Astrocyte (in vitro differentiated cells and primary cell): ENCODE data around the gene TBX5. TPM values are rescaled to one million over a fixed set of nuclear protein-coding genes. Genes with fewer than 3 reads are reported as not detected.

Experiments used
- DNase-seq: peaks from one replicate; pipeline ENCODE4 v3.0.0-alpha.2; 2010; ENCODE audit warnings: low read depth
- FAIRE-seq: peaks from 2 replicates; lab custom pipeline; 2011; peaks lifted over from hg19 to GRCh38; lab: Jason Lieb, UNC
- H2AFZ ChIP-seq: 2 replicates; pipeline ENCODE4 v1.6.0; 2012; ENCODE audit warnings: low read depth, low read length, inconsistent platforms
- H3K27ac ChIP-seq: 2 replicates; pipeline ENCODE4 v1.5.1; 2011; ENCODE audit warnings: low read depth, low read length, inconsistent platforms
- H3K27me3 ChIP-seq: 2 replicates; pipeline ENCODE4 v1.6.0; 2011; ENCODE audit warnings: low read length, inconsistent platforms; ENCODE audit not compliant: insufficient read depth
- H3K36me3 ChIP-seq: 2 replicates; pipeline ENCODE4 v1.5.1; 2011; ENCODE audit warnings: low read length, inconsistent platforms; ENCODE audit not compliant: insufficient read depth
- H3K4me1 ChIP-seq: 2 replicates; pipeline ENCODE4 v1.5.1; 2011; ENCODE audit warnings: low read length, inconsistent platforms; ENCODE audit not compliant: insufficient read depth
- H3K4me2 ChIP-seq: 2 replicates; pipeline ENCODE4 v1.6.0; 2012; ENCODE audit warnings: low read length, inconsistent platforms
- H3K4me3 ChIP-seq: 2 replicates; pipeline ENCODE4 v1.5.1; 2011; ENCODE audit warnings: low read depth, mild to moderate bottlenecking, low read length, inconsistent platforms; ENCODE audit not compliant: insufficient read depth
- H3K79me2 ChIP-seq: 2 replicates; pipeline ENCODE4 v1.6.0; 2012; ENCODE audit warnings: mild to moderate bottlenecking, low read length, inconsistent platforms; ENCODE audit not compliant: insufficient read depth
- H3K9ac ChIP-seq: 2 replicates; pipeline ENCODE4 v1.6.0; 2012; ENCODE audit warnings: mild to moderate bottlenecking, low read length, inconsistent platforms
- H3K9me3 ChIP-seq: 2 replicates; pipeline ENCODE4 v1.5.1; 2012; ENCODE audit warnings: low read depth, mild to moderate bottlenecking, low read length, inconsistent platforms; ENCODE audit not compliant: insufficient read depth
- H4K20me1 ChIP-seq: 2 replicates; pipeline ENCODE4 v1.6.0; 2012; ENCODE audit warnings: low read length, inconsistent platforms; ENCODE audit not compliant: insufficient read depth
- H3K27ac Mint-ChIP-seq: one replicate; pipeline ENCODE4 v1.8.0; 2021; ENCODE audit warnings: mild to moderate bottlenecking, mixed read lengths; ENCODE audit not compliant: unreplicated experiment
- H3K27me3 Mint-ChIP-seq: one replicate; pipeline ENCODE4 v1.8.0; 2021; ENCODE audit warnings: low read depth, mixed read lengths; ENCODE audit not compliant: unreplicated experiment
- H3K36me3 Mint-ChIP-seq: one replicate; pipeline ENCODE4 v1.8.0; 2021; ENCODE audit warnings: low read depth, mixed read lengths; ENCODE audit not compliant: unreplicated experiment
- H3K4me1 Mint-ChIP-seq: one replicate; pipeline ENCODE4 v1.8.0; 2021; ENCODE audit warnings: low read depth, mixed read lengths; ENCODE audit not compliant: unreplicated experiment
- H3K4me3 Mint-ChIP-seq: one replicate; pipeline ENCODE4 v1.8.0; 2021; ENCODE audit warnings: mild to moderate bottlenecking, moderate library complexity, mixed read lengths; ENCODE audit not compliant: unreplicated experiment
- H3K9me3 Mint-ChIP-seq: one replicate; pipeline ENCODE4 v1.8.0; 2021; ENCODE audit warnings: mild to moderate bottlenecking, mixed read lengths; ENCODE audit not compliant: unreplicated experiment
- CTCF ChIP-seq: IDR thresholded peaks from 2 replicates; pipeline ENCODE4 v1.5.1; 2011; ENCODE audit warnings: low read depth, mild to moderate bottlenecking, inconsistent platforms, low read length, moderate library complexity; ENCODE audit not compliant: insufficient read depth
- EZH2 ChIP-seq: IDR thresholded peaks from 2 replicates; pipeline ENCODE4 v1.6.1; 2012; ENCODE audit warnings: mild to moderate bottlenecking, low read length, inconsistent platforms; ENCODE audit not compliant: insufficient read depth
- total RNA-seq: library from RNA; stranded (reverse); gene quantifications from 2 replicates; pipeline ENCODE4 v1.2.1, GENCODE V29; 2021

TBX5 gene
- total RNA-seq, 1 donor from 2014 or later = not detected

- TF ChIP-seq CTCF (no peak), EZH2 (no peak)
- Histone ChIP-seq H3K9me3 (peaks cover 2% of the 10 kb centered on the region), H3K4me1 (no peaks in the 10 kb centered on the region), H3K79me2 (no peaks in the 10 kb centered on the region), H4K20me1 (no peaks in the 10 kb centered on the region), H3K36me3 (no peaks in the 10 kb centered on the region), H3K4me3 (no peak overlapping the region), H3K27ac (no peak overlapping the region), H3K4me2 (no peak overlapping the region), H3K9ac (no peak overlapping the region), H2AFZ (no peak overlapping the region), H3K27me3 (peaks cover 83% of the 10 kb centered on the region)
- Mint-ChIP-seq H3K4me3 (no peak overlapping the region), H3K9me3 (peaks cover 11% of the 10 kb centered on the region), H3K27me3 (peaks cover 91% of the 10 kb centered on the region), H3K36me3 (no peaks in the 10 kb centered on the region), H3K4me1 (no peaks in the 10 kb centered on the region), H3K27ac (no peak overlapping the region)
- FAIRE-seq = no peak
- DNase-seq = no peak
Observed at GRCh38 chr12:114443607-114444421, 37.9 kb upstream of the TBX5 start.

- no peak for DNase-seq
- no peak overlapping the region for H3K9ac ChIP-seq
- H3K4me1 ChIP-seq = no peaks in the 10 kb centered on the region
- H3K27ac ChIP-seq = no peak overlapping the region
- H3K4me3 Mint-ChIP-seq = no peak overlapping the region
- no peak overlapping the region for H2AFZ ChIP-seq
- no peaks in the 10 kb centered on the region for H3K36me3 Mint-ChIP-seq
- H3K27me3 Mint-ChIP-seq = peaks cover 95% of the 10 kb centered on the region
- H3K4me1 Mint-ChIP-seq = no peaks in the 10 kb centered on the region
- H3K36me3 ChIP-seq = no peaks in the 10 kb centered on the region
- peaks cover 76% of the 10 kb centered on the region for H3K27me3 ChIP-seq
- no peaks in the 10 kb centered on the region for H3K79me2 ChIP-seq
- H3K9me3 Mint-ChIP-seq = peaks cover 19% of the 10 kb centered on the region
- no peak overlapping the region for H3K4me3 ChIP-seq
- no peak for FAIRE-seq
- H3K27ac Mint-ChIP-seq = no peak overlapping the region
- H4K20me1 ChIP-seq = no peaks in the 10 kb centered on the region
- H3K4me2 ChIP-seq = no peak overlapping the region
- TF ChIP-seq CTCF = no peak
- no peak for TF ChIP-seq EZH2
- H3K9me3 ChIP-seq = peaks cover 2% of the 10 kb centered on the region
Observed at GRCh38 chr12:114442578-114442977, 36.6 kb upstream of the TBX5 start.

DNA sequence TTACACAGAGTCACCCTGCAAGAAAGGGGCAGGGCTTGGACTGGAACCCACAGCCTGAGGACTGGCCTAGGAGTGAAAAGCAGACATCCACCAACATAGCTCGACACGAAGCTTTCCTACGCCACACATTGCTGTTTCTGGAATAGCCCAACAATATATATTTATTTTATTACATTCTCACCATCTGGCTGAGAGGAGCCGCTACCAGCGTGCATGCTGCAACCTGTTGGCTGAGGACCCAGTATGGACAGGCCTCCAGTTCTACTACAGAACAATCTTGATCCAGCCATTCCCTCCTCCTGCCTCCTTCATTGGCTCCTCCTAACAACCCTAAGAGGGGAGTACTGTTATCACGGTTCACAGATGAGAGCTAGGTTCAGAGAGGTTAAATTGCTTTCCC is 35.6 kb upstream of the TBX5 start:
- Mint-ChIP-seq H3K4me1 (no peaks in the 10 kb centered on the region), H3K27me3 (peaks cover 98% of the 10 kb centered on the region), H3K9me3 (peaks cover 25% of the 10 kb centered on the region), H3K36me3 (no peaks in the 10 kb centered on the region), H3K4me3 (no peak overlapping the region), H3K27ac (peak overlapping the region; percentile 41)
- H3K4me3 ChIP-seq = no peak overlapping the region
- DNase-seq = no peak
- no peak overlapping the region for H3K4me2 ChIP-seq
- FAIRE-seq = no peak
- no peaks in the 10 kb centered on the region for H3K4me1 ChIP-seq
- no peak overlapping the region for H3K9ac ChIP-seq
- H3K27me3 ChIP-seq = peaks cover 71% of the 10 kb centered on the region
- no peaks in the 10 kb centered on the region for H3K36me3 ChIP-seq
- H2AFZ ChIP-seq = no peak overlapping the region
- H3K79me2 ChIP-seq = no peaks in the 10 kb centered on the region
- H3K27ac ChIP-seq = no peak overlapping the region
- H4K20me1 ChIP-seq = no peaks in the 10 kb centered on the region
- peaks cover 2% of the 10 kb centered on the region for H3K9me3 ChIP-seq
- TF ChIP-seq EZH2 (no peak), CTCF (no peak)
